ENCODE measurements around the gene TTC39C.

- TF ChIP-seq CTCF (conservative IDR thresholded peaks at IDR 0.05 in 1 of 2, IDR thresholded peaks at IDR 0.05 in 1 of 2; ENCODE audit: low read depth in 1 of 2, low read length in 2 of 2), result no peak
- no peak for TF ChIP-seq EZH2 (IDR thresholded peaks at IDR 0.05; ENCODE audit: low read length, missing control alignments)
Measured at GRCh38 chr18:24089076-24089475, 74.5 kb downstream of the TTC39C start.
